Natural killer cell (primary cell): ENCODE results near the gene CATSPER3. TPM values are rescaled to one million over a fixed set of nuclear protein-coding genes. Genes with fewer than 3 reads are reported as not detected.

Source experiments
- ATAC-seq, 3 donors: fragments of 150-1000 bp in 2 of 3; fragments of 200-7000 bp in 1 of 3; cut with Tn5 transposase; 1 replicate in 1 of 3; 2 replicates in 2 of 3; pipeline ENCODE4 v1.10.0; 2021; ENCODE audit warnings: mild to moderate bottlenecking in 2 of 3, moderate library complexity in 2 of 3
- DNase-seq, 2 donors: peaks; one replicate each; pipeline versions ENCODE4 v3.0.0 to v3.0.0-alpha.2; 2013 to 2021; ENCODE audit warnings: mixed read lengths in 1 of 2
- H3K27ac ChIP-seq: one replicate; pipeline ENCODE4 v1.5.1; 2013; ENCODE audit warnings: mild to moderate bottlenecking, low read length
- H3K27me3 ChIP-seq: one replicate; pipeline ENCODE4 v1.6.1; 2013; ENCODE audit warnings: low read length; ENCODE audit not compliant: control insufficient read depth, insufficient read depth
- H3K36me3 ChIP-seq: one replicate; pipeline ENCODE4 v1.6.1; 2013; ENCODE audit warnings: low read length; ENCODE audit not compliant: control insufficient read depth, insufficient read depth
- H3K4me1 ChIP-seq: one replicate; pipeline ENCODE4 v1.6.1; 2013; ENCODE audit warnings: low read length; ENCODE audit not compliant: control insufficient read depth, insufficient read depth
- H3K4me3 ChIP-seq: one replicate; pipeline ENCODE4 v1.5.1; 2013; ENCODE audit warnings: low read length
- H3K9me3 ChIP-seq: one replicate; pipeline ENCODE4 v1.6.1; 2013; ENCODE audit warnings: low read length; ENCODE audit not compliant: control insufficient read depth, insufficient read depth
- H3K27ac Mint-ChIP-seq, 2 donors: one replicate each; pipeline ENCODE4 v1.8.0; 2022; ENCODE audit warnings: mild to moderate bottlenecking in 2 of 2, mixed read lengths in 2 of 2, moderate library complexity in 1 of 2
- H3K27me3 Mint-ChIP-seq, 2 donors: one replicate each; pipeline ENCODE4 v1.8.0; 2022; ENCODE audit warnings: low read depth in 2 of 2, mixed read lengths in 2 of 2
- H3K36me3 Mint-ChIP-seq: one replicate; pipeline ENCODE4 v1.8.0; 2022; ENCODE audit warnings: mixed read lengths
- H3K4me1 Mint-ChIP-seq, 2 donors: one replicate each; pipeline ENCODE4 v1.8.0; 2022; ENCODE audit warnings: mixed read lengths in 2 of 2
- H3K4me3 Mint-ChIP-seq: one replicate; pipeline ENCODE4 v1.8.0; 2022; ENCODE audit warnings: mild to moderate bottlenecking, moderate library complexity, mixed read lengths
- H3K9me3 Mint-ChIP-seq, 2 donors: one replicate each; pipeline ENCODE4 v1.8.0; 2022; ENCODE audit warnings: mixed read lengths in 2 of 2
- CTCF ChIP-seq: fragments of 200-600 bp; IDR thresholded peaks from one replicate; pipeline ENCODE4 v1.8.0; 2022; ENCODE audit warnings: antibody characterized with exemption
- WGBS: methylation state at CpG from one replicate; pipeline ENCODE4 v1.1.7; 2013; ENCODE audit warnings: missing lambda C conversion rate; ENCODE audit not compliant: insufficient coverage; 5-methylcytosine and 5-hydroxymethylcytosine counted together
- intact Hi-C: fragments of 100-400 bp; cut with micrococcal nuclease; formaldehyde crosslinking; loops from one replicate; pipeline ENCODE4 v1.14.2; 2022
- total RNA-seq, 4 donors: library from RNA; stranded (reverse); fragments of 120-200 nt in 1 of 4; gene quantifications; one replicate each; pipeline versions ENCODE4 v1.2.3 to v1.2.4, GENCODE V29; 2013 to 2022

The CATSPER3 gene
- total RNA-seq, 3 donors from 2014 or later (not counting 1 experiment from before 2014, with no cell fraction given), result 0.31 to 0.79 (median 0.55) TPM

GRCh38 chr5:135038813-135039270, 71.1 kb downstream of the CATSPER3 start:
- DNase-seq, result no peak
- H3K4me1 ChIP-seq, result peaks cover 16% of the 10 kb centered on the region
- intact Hi-C loops, result no loop called here
- Mint-ChIP-seq H3K27me3 (peaks cover 40 to 49% of the 10 kb centered on the region in 2 donors), H3K27ac (no peak overlapping the region), H3K4me3 (no peak overlapping the region), H3K9me3 (no peaks in the 10 kb centered on the region), H3K36me3 (no peaks in the 10 kb centered on the region), H3K4me1 (peaks cover 6 to 9% of the 10 kb centered on the region in 2 donors)
- no peak overlapping the region for H3K27ac ChIP-seq
- H3K27me3 ChIP-seq, result peaks cover 48% of the 10 kb centered on the region
- no peaks in the 10 kb centered on the region for H3K36me3 ChIP-seq
- H3K4me3 ChIP-seq, result no peak overlapping the region
- 5% methylated on average over 42 of the region's 42 CpGs for WGBS
- no peak for TF ChIP-seq CTCF
- no peak for ATAC-seq
- no peaks in the 10 kb centered on the region for H3K9me3 ChIP-seq

- no peak overlapping the region for H3K27ac ChIP-seq
- no peaks in the 10 kb centered on the region for H3K9me3 ChIP-seq
- Mint-ChIP-seq H3K9me3 (no peaks in the 10 kb centered on the region), H3K4me1 (peaks cover 6 to 7% of the 10 kb centered on the region in 2 donors), H3K27ac (no peak overlapping the region), H3K27me3 (peaks cover 40 to 53% of the 10 kb centered on the region in 2 donors), H3K36me3 (no peaks in the 10 kb centered on the region), H3K4me3 (no peak overlapping the region)
- DNase-seq (no peak), ATAC-seq (no peak)
- no peaks in the 10 kb centered on the region for H3K36me3 ChIP-seq
- WGBS, result 5% methylated on average over 87 of the region's 87 CpGs
- intact Hi-C loops, result no loop called here
- peaks cover 48% of the 10 kb centered on the region for H3K27me3 ChIP-seq
- TF ChIP-seq CTCF, result no peak
- H3K4me3 ChIP-seq, result no peak overlapping the region
- peaks cover 16% of the 10 kb centered on the region for H3K4me1 ChIP-seq
Measured at GRCh38 chr5:135039271-135040033, 71.7 kb downstream of the CATSPER3 start.

- ATAC-seq (no peak), DNase-seq (no peak)
- Mint-ChIP-seq H3K4me1 (peaks cover 2% of the 10 kb centered on the region in 2 donors), H3K27ac (no peak overlapping the region), H3K4me3 (no peak overlapping the region), H3K27me3 (peaks cover 36 to 48% of the 10 kb centered on the region in 2 donors), H3K9me3 (no peaks in the 10 kb centered on the region), H3K36me3 (no peaks in the 10 kb centered on the region)
- H3K27ac ChIP-seq, result no peak overlapping the region
- under 1% methylated on average over 8 of the region's 11 CpGs for WGBS
- H3K27me3 ChIP-seq, result peaks cover 45% of the 10 kb centered on the region
- H3K36me3 ChIP-seq, result no peaks in the 10 kb centered on the region
- intact Hi-C loops, result no loop called here
- H3K9me3 ChIP-seq, result no peaks in the 10 kb centered on the region
- no peak for TF ChIP-seq CTCF
- H3K4me1 ChIP-seq, result peaks cover 16% of the 10 kb centered on the region
- H3K4me3 ChIP-seq, result no peak overlapping the region
Measured at GRCh38 chr5:135040034-135040332, 72.3 kb downstream of the CATSPER3 start.
